ENCODE results near the gene EAPP.
"Not testable (repeated sequence)": the region's sequence is repeated elsewhere in the genome, so short reads cannot be mapped to it uniquely, and the experiment has no call there.

EAPP gene

GRCh38 chr14:34539407-34540180 lies at the start of gene EAPP:
EAPP (minus strand) TSS chr14:34539701; CDS start chr14:34539628, 73 bp downstream.
- peak; percentile 98 for DNase-seq

- no peak for DNase-seq
These were observed 44.0 kb upstream of the EAPP start for GRCh38 chr14:34583525-34583924.

GRCh38 chr14:34582117-34582680 lies 42.7 kb upstream of the EAPP start:
- DNase-seq = no peak

- DNase-seq = no peak
These were observed 40.9 kb upstream of the EAPP start for GRCh38 chr14:34580381-34580780.

- DNase-seq = no peak
These were observed 32.3 kb upstream of the EAPP start for GRCh38 chr14:34571771-34572170.

- DNase-seq = no peak
These were observed 30.2 kb upstream of the EAPP start for GRCh38 chr14:34569750-34570149.

GRCh38 chr14:34568803-34569202 lies 29.3 kb upstream of the EAPP start:
- no peak for DNase-seq

- no peak for DNase-seq
These were observed 23.3 kb upstream of the EAPP start for GRCh38 chr14:34562776-34563150.

- DNase-seq = not testable (repeated sequence)
These were observed 22.7 kb upstream of the EAPP start for GRCh38 chr14:34562037-34562775.

GRCh38 chr14:34556498-34556829 lies 17.0 kb upstream of the EAPP start:
- DNase-seq = not testable (repeated sequence)

GRCh38 chr14:34555583-34556497 lies 16.3 kb upstream of the EAPP start:
- not testable (repeated sequence) for DNase-seq

- no peak for DNase-seq
These were observed 15.2 kb upstream of the EAPP start for GRCh38 chr14:34554540-34555250.

GRCh38 chr14:34549276-34549966 lies 9.9 kb upstream of the EAPP start:
- not testable (repeated sequence) for DNase-seq

- DNase-seq = no peak
These were observed 9.0 kb upstream of the EAPP start for GRCh38 chr14:34548472-34548981.

- not testable (repeated sequence) for DNase-seq
These were observed 7.6 kb upstream of the EAPP start for GRCh38 chr14:34547136-34547520.

- not testable (repeated sequence) for DNase-seq
These were observed 7.0 kb upstream of the EAPP start for GRCh38 chr14:34546272-34547135.

- DNase-seq = not testable (repeated sequence)
These were observed 919 bp upstream of the EAPP start for GRCh38 chr14:34540181-34541059.

- DNase-seq = no peak
These were observed 562 bp downstream of the EAPP start for GRCh38 chr14:34538871-34539406.

GRCh38 chr14:34538096-34538495 lies 1.4 kb downstream of the EAPP start:
- DNase-seq = not testable (repeated sequence)

All from right hindlimb (tissue), 1 donor.